ENCODE measurements around the gene SLC9A4. TPM values are rescaled to one million over a fixed set of nuclear protein-coding genes. Genes with fewer than 3 reads are reported as not detected.

Gene SLC9A4
- total RNA-seq, 2 donors from 2014 or later, result not detected

- no peak for ATAC-seq
These were observed 26.1 kb upstream of the SLC9A4 start for GRCh38 chr2:102446936-102447335.

DNA sequence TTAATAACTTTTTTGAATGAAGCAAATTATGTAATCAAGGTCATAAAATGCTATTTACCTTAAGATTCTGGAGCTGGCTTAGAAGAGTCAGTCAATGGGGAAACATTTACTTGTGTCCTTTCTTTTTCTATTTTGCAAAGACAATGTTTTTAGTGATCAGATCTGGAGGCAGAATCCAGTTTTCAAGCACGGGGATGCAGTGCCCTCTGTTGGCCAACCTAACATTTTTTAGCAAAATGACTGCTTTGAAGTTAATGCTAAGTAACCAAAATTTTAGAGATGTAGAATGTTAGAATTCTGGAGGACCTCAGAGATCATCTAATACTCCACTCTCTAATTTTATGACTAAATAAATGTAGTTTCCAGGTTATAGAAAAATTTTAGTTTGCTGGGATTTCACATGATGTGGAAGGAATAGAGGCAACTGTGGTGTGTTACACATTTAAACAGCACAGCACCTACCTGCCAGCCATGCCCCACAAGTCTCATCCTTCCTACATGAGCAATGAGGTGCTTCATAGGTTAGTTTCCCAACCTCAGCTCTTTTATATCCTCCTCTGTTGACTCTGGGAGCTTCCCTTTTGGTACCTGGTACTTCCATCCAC lies 23.6 kb upstream of the SLC9A4 start:
- no peak for ATAC-seq
- intact Hi-C loops (cut with DNase I), result loop anchor here in 1 of 2 donors (5.0 to 10.0 kb wide), 2 partner anchors 205 to 442 kb away; no protein-coding TSS in a partner anchor
- DNase-seq, result peak; percentile 32

More at GRCh38 chr2:102446936-102447335, 26.1 kb upstream of the SLC9A4 start:
- intact Hi-C loops (cut with DNase I), result loop anchor here in 1 of 2 donors (5.0 to 10.0 kb wide), 2 partner anchors 202 to 440 kb away; no protein-coding TSS in a partner anchor
- no peak for DNase-seq

DNA sequence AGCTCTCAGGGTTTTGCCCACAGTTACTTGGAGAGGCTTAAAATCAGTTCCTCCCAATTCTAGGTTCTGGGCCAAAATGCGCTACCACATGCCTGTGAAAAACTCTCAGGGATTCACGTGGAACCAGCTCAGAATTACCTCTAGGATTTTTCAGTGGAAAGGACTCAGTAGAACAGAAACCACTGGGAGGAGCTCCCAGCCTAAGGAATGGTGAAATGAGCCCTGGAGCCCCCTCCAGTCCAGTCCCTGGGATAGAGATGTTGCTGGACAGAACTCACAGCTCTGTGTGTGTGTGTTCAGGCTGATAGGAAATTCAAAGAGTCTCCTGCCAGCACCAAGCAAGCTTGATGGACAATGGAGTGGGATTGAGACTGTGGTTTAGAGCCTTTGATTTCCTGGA lies 21.1 kb upstream of the SLC9A4 start:
- DNase-seq (no peak), ATAC-seq (no peak)
- intact Hi-C loops (cut with DNase I), result no loop called here

DNA sequence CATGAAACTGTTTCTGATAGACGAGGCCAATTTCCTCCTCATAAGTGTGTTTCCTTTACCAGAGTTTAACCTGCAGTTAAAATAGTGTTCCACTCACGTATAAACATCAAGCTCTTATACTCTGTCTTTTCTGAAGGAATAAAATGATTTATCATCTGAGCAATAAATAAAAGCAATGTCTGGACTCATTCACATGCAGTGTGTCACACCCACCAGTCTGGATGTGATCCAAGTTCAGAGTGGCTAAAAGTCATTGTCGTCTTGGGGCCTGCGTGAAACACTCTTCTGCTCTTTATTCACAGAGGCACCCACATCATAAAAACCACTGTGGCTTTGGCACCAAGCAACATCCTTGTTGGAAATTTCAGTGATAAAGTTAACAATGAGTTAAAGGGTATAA lies 19.5 kb upstream of the SLC9A4 start:
- intact Hi-C loops (cut with DNase I), result no loop called here

DNA sequence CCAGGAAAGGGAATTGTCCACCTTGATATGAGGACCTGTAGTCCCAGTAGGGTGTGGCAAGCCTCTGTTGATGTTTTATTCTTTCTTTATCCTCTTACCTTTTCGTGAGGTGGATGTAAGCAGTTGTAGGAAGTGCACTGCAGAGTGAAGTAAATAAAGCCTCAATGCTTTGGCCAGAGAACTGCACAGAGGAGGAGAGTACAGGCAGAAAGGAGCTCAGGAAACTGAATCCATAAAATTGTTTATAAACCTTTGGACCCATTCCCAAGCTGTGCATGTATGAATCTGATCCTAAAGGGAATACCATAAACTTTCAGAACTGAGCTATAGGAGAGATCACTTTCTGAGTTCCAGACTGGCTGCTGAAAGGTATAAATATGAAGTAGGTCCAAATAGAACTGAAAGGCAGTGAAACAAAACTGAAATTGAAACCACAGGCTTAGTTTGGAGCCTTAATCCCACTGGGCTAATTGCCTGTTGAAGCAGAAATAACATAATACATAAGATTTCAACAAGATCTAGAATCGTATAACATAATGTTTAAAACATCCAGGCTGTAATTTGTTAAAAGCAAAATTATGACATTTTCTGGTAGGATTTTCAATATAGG lies 17.9 kb upstream of the SLC9A4 start:
- no peak for ATAC-seq
- intact Hi-C loops (cut with DNase I), result no loop called here
- no peak for DNase-seq

More for the DNA sequence above, 19.5 kb upstream of the SLC9A4 start:
- ATAC-seq, result no peak
- DNase-seq, result no peak

GRCh38 chr2:102460467-102460866 lies 12.6 kb upstream of the SLC9A4 start:
- ATAC-seq, result no peak
- DNase-seq, result no peak
- intact Hi-C loops (cut with DNase I), result no loop called here

- intact Hi-C loops (cut with DNase I), result no loop called here
- DNase-seq, result no peak
- ATAC-seq, result no peak
These were observed 11.8 kb upstream of the SLC9A4 start for GRCh38 chr2:102461188-102461587.

DNA sequence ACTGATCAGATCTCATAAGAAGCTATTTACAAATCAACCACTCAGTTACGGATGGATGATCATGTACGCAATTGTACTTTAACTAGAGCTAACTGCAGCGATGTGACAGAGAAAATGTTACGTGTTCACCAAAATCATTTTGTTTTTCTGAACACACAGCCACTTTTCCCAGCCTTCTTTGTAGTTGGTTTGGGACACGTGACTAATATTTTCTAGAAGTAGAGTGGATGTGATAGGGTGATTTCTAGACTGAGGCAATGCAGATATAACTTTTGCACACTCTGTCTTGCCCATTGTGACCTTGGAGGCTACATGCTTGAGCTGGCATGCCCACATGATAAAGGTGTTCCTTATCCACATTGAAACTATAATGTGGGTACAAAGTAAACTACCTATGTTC lies 9.9 kb upstream of the SLC9A4 start:
- DNase-seq (no peak), ATAC-seq (no peak)
- intact Hi-C loops (cut with DNase I), result no loop called here

GRCh38 chr2:102470168-102470567 lies 2.9 kb upstream of the SLC9A4 start:
- no peak for ATAC-seq
- no peak for DNase-seq
- intact Hi-C loops (cut with DNase I), result loop anchor here (5.0 to 10.0 kb wide), 4 partner anchors 145 to 405 kb away; partner anchors contain the start of gene SLC9A2 (in 1 of the 2)

DNA sequence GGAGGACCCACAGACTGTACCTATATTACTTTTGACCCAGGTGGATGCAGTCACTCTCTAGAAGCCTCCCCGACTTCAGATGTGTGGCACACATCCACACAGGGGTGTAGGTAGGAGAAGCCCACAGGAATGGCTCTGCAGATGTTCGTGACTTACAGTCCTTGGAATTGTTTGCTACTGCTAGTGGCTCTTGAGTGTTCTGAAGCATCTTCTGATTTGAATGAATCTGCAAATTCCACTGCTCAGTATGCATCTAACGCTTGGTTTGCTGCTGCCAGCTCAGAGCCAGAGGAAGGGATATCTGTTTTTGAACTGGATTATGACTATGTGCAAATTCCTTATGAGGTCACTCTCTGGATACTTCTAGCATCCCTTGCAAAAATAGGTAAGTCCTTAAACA lies 605 bp downstream of the SLC9A4 start:
- DNase-seq (no peak), ATAC-seq (no peak)
- intact Hi-C loops (cut with DNase I), result loop anchor here (1.0 to 10.0 kb wide), 5 partner anchors 141 to 401 kb away; partner anchors contain the start of gene SLC9A2 (in 1 of the 2)

DNA sequence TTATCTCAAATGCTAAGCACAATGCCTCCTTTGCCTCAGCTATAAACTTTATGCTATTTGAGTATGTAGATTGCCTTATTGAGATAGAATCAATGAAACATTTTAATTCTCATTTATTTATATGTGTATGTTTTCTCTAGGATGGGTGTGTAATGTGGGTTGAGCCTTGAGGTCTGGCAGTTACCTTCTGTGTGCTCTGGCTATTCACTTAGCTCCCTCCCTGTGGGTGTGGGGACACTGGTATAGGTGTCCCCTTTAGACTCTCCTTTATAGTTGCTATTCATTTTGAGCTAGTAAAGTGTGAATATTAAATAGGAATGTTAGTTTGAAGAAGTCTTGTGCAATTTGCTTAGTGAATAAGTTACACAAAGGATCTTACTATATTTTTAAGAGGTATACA lies 1.8 kb downstream of the SLC9A4 start:
- no peak for DNase-seq
- no peak for ATAC-seq
- intact Hi-C loops (cut with DNase I), result loop anchor here (5.0 to 10.0 kb wide), 4 partner anchors 140 to 400 kb away; partner anchors contain the start of gene SLC9A2 (in 1 of the 2)

- intact Hi-C loops (cut with DNase I), result loop anchor here (10.0 kb wide), 3 partner anchors 136 to 396 kb away; partner anchors contain the start of gene SLC9A2 (in 1 of the 2)
These were observed 5.9 kb downstream of the SLC9A4 start for GRCh38 chr2:102478686-102479470.

GRCh38 chr2:102480285-102481195 lies 7.5 kb downstream of the SLC9A4 start:
- intact Hi-C loops (cut with DNase I), result no loop called here
- ATAC-seq (no peak), DNase-seq (no peak)

More at GRCh38 chr2:102478686-102479470, 5.9 kb downstream of the SLC9A4 start:
- ATAC-seq (no peak), DNase-seq (no peak)

DNA sequence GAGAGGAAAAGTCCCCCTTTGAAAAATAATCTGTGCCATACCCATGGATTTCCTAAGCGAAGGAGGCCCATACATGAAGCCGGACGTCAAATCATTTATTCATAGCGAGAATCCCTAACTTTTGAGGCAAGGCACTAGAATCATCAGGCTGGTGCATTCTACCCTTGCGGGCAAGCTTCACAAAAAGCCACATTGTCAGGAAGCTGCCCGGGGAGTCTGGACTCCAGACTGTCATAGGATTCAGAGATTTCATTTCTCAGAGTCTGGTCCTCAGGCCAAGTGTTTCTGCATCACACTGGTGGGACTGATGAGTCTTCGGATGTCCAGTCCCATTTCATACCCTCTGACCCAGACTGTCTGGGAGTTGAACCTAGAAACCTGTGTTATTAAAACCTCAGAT lies 8.9 kb downstream of the SLC9A4 start:
- DNase-seq (no peak), ATAC-seq (no peak)
- intact Hi-C loops (cut with DNase I), result no loop called here

DNA sequence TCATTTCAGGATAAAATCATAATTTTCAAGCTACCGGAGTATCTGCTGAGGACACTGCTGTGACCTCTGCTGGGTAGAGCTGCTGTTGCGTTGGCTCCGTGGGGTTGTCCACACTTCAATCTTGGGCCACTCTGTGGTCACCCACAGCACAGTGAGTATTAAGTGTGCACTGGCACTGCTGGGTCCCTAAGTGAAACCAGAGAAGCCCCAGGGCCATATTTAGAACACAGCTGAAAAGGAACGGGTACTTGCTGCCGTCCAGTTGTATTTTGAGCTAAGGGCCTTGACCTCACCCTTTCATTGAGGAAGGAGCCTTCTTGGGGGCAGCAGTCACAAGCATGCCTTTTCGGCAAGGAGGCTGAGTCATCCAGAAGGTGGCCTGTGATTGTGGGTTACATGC lies 10.1 kb downstream of the SLC9A4 start:
- ATAC-seq (no peak), DNase-seq (no peak)
- intact Hi-C loops (cut with DNase I), result no loop called here

DNA sequence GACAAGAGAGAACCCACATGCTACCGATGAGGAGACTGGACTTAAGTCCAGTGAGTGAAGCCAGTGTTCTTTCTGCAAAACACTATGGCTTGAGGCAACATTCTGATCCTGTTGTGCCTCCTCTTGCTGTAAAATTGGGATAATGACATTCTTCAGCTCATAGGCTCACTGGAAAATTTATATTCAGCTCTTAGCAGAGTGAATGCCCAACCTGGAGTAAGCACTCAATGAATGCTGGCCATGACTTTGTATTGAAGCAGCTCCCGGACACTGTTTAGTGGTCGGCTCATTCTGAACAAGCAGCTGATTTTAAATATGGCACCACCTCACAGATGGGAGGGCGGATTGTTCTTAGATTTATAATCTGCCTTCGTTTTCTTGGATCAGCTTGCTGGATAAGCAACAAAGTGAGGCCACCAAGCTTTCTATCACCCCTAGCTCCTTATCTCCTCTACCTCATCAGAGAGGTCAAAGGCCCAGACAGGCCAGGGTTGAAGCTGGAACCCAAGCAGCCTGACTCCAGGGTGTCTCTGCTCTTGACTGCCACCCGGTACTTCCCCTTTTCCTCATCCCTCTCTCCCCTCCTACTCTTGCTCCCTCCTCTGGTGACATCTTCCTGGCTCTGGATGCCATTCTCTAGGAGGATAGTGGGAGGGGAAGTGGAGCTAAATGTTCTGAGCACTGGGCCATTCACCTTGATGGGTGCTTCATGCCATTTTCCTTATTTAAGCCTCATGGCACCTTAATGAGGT lies 11.5 kb downstream of the SLC9A4 start:
- ATAC-seq, result no peak
- no peak for DNase-seq
- intact Hi-C loops (cut with DNase I), result no loop called here

DNA sequence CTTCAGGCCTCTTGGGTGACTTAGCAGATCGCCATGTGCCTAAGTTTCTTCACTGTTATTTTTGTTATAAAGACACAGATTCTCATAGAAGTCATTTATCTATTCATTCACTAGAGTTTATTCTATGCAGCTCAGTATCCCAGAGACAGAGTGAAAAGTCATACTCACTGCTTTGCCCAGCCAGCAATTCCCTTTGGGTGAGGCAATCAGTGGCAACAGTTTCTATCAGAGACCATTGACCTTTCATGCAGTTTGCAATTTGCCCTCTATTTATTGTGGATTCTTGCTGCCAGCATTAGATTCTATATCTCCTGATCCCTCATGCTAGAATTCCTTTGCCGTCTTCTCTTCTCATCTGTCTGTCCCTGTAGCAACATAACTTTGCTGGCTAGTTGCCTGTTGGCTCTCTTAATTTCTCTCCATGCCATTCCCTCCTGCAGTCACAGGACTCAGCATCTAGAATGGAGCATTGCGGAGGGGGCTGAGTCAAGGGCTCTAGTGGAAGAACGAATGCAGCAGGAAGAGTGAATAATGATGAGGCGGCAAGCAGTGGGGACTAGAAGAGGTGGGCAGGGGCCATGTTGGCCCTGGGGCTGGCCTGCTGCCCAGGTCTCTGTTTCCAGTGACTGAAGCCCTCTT lies 12.2 kb downstream of the SLC9A4 start:
- DNase-seq (no peak), ATAC-seq (no peak)
- intact Hi-C loops (cut with DNase I), result no loop called here
